Sigmoid colon (tissue), 4 donors: ENCODE data around the gene SUSD5.

Experiments
- POLR2A ChIP-seq, 2 donors: fragments of 450-650 bp; IDR thresholded peaks; one replicate each; pipeline ENCODE4 v1.6.1; 2016; ENCODE audit warnings: antibody characterized with exemption in 2 of 2, mild to moderate bottlenecking in 2 of 2, moderate library complexity in 2 of 2
- POLR2AphosphoS5 ChIP-seq, 4 donors: sonication (generic); formaldehyde crosslinking; IDR thresholded peaks; one replicate each; pipeline ENCODE4 v1.6.1; 2017; ENCODE audit warnings: antibody characterized with exemption in 4 of 4
- TF ChIP-seq, protein P1 (sequence below), 4 experiments: fragments of 450-650 bp in 3 of 4; fragments of 200-600 bp in 1 of 4; IDR thresholded peaks; one replicate each; pipeline ENCODE4 v1.5.1; 2016 to 2019; ENCODE audit warnings: antibody characterized with exemption in 4 of 4, mild to moderate bottlenecking in 3 of 4, moderate library complexity in 2 of 4

DNA sequence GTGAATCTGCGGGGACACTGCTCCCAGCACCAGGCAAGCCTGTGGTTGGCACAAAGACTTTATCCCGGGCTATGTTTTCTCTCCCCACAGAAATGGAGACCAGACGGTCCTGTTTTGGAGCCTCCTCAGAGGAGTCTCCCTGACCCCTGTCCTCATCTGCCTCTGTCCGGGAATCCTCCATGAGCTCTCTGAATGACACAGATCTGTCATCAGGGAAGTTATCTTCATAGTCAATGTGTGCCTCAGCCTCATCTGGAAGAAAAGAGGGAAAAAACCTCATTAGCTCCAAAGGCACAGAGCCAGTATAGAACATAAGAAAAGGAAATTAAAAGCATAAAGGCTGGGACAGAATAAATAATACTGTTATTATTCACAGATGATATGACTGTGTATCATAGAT is 64.8 kb downstream of the SUSD5 start:
- TF ChIP-seq, protein P1, sequence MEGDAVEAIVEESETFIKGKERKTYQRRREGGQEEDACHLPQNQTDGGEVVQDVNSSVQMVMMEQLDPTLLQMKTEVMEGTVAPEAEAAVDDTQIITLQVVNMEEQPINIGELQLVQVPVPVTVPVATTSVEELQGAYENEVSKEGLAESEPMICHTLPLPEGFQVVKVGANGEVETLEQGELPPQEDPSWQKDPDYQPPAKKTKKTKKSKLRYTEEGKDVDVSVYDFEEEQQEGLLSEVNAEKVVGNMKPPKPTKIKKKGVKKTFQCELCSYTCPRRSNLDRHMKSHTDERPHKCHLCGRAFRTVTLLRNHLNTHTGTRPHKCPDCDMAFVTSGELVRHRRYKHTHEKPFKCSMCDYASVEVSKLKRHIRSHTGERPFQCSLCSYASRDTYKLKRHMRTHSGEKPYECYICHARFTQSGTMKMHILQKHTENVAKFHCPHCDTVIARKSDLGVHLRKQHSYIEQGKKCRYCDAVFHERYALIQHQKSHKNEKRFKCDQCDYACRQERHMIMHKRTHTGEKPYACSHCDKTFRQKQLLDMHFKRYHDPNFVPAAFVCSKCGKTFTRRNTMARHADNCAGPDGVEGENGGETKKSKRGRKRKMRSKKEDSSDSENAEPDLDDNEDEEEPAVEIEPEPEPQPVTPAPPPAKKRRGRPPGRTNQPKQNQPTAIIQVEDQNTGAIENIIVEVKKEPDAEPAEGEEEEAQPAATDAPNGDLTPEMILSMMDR (IDR thresholded peaks at IDR 0.05), result no peak
- TF ChIP-seq POLR2A (IDR thresholded peaks at IDR 0.05) (no peak), POLR2AphosphoS5 (IDR thresholded peaks at IDR 0.05) (no peak)
